ENCODE data around the gene CES2. TPM values are rescaled to one million over a fixed set of nuclear protein-coding genes. Genes with fewer than 3 reads are reported as not detected.
A peak's percentile ranks its signal among the peaks of the same experiment; 100 is the strongest.

CES2 gene
- total and polyA plus RNA-seq, 9 of the 15 experiments (the other 6 are each of a cell fraction or from before 2014, with no cell fraction given), result 2.2 to 37.9 (median 24.4) TPM

DNA sequence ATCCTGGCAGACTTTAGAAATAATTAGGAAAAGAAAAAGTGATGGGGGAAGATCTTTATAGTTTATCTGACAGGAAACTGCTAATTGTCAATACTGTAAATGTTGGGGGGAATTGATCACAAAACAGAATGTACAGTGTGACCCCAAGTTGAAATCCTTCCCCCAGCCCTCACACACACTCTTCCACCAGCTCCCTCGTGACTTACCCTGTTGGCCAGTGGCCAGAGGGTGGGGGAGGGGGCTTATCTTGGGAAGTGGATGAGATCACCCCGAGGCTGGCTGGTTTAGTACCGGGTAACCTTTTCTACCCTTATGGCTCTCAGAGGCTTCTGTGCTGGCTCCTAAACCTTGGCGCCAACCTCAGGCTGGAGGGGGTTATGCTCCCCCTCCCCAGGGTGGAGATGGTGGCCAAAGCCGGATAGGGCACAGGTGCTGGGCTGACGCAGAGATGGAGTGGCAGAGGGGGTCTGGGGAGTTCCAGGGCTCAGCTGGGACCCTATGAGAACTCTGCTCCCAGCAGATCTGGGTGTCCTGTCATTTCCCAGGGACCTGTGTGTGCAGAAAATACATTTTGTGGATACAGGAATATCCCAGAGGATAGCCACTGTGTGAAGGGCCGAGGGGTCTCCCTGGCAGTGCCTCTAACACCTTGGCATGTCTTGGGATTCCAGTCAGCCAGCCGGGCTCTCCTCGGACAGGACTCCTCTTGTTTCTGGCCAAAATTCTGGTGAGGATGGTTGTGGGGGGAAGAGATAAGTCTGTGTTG lies 35.2 kb upstream of the CES2 start (continued):
- TF ChIP-seq, protein P1, sequence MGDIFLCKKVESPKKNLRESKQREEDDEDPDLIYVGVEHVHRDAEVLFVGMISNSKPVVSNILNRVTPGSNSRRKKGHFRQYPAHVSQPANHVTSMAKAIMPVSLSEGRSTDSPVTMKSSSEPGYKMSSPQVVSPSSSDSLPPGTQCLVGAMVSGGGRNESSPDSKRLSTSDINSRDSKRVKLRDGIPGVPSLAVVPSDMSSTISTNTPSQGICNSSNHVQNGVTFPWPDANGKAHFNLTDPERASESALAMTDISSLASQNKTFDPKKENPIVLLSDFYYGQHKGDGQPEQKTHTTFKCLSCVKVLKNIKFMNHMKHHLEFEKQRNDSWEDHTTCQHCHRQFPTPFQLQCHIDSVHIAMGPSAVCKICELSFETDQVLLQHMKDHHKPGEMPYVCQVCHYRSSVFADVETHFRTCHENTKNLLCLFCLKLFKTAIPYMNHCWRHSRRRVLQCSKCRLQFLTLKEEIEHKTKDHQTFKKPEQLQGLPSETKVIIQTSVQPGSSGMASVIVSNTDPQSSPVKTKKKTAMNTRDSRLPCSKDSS (IDR thresholded peaks at IDR 0.05; ENCODE audit: low read depth, partially characterized antibody), result no peak
- TF ChIP-seq MECOM (CRISPR knock-in tag; IDR thresholded peaks at IDR 0.05) (no peak), ZNF121 (CRISPR knock-in tag; conservative IDR thresholded peaks at IDR 0.05) (no peak), ZNF239 (CRISPR knock-in tag; IDR thresholded peaks at IDR 0.05) (no peak), BACH1 (tag; IDR thresholded peaks at IDR 0.05) (peak; percentile 82; the same call in 1 of the 2 replicates), ZNF445 (CRISPR knock-in tag; IDR thresholded peaks at IDR 0.05; ENCODE audit: low read depth) (0 out of 2 replicates have a peak, but pooled peaks have one; percentile 7), TEAD2 (tag; IDR thresholded peaks at IDR 0.05) (peak; percentile 63; the same call in 1 of the 2 replicates), DDX20 (tag; IDR thresholded peaks at IDR 0.05; ENCODE audit: low read depth) (peak; percentile 61; the same call in 1 of the 2 replicates), FOXA1 (IDR thresholded peaks at IDR 0.05; ENCODE audit: borderline replicate concordance) (no peak), KAT7 (CRISPR knock-in tag; IDR thresholded peaks at IDR 0.05; ENCODE audit: borderline replicate concordance) (peak; percentile 97; the same call in 1 of the 2 replicates), NFRKB (IDR thresholded peaks at IDR 0.05; ENCODE audit: low read depth) (peak; percentile 83), ZNF431 (CRISPR knock-in tag; IDR thresholded peaks at IDR 0.05) (0 out of 2 replicates have a peak, but pooled peaks have one; percentile 55), PHTF2 (CRISPR knock-in tag; IDR thresholded peaks at IDR 0.05) (no peak), CBFA2T3 (IDR thresholded peaks at IDR 0.05) (peak; percentile 49), ZBTB8A (IDR thresholded peaks at IDR 0.05; ENCODE audit: partially characterized antibody) (no peak), HOXB6 (CRISPR knock-in tag; IDR thresholded peaks at IDR 0.05; ENCODE audit: borderline replicate concordance) (no peak)
- TF ChIP-seq, protein P2, sequence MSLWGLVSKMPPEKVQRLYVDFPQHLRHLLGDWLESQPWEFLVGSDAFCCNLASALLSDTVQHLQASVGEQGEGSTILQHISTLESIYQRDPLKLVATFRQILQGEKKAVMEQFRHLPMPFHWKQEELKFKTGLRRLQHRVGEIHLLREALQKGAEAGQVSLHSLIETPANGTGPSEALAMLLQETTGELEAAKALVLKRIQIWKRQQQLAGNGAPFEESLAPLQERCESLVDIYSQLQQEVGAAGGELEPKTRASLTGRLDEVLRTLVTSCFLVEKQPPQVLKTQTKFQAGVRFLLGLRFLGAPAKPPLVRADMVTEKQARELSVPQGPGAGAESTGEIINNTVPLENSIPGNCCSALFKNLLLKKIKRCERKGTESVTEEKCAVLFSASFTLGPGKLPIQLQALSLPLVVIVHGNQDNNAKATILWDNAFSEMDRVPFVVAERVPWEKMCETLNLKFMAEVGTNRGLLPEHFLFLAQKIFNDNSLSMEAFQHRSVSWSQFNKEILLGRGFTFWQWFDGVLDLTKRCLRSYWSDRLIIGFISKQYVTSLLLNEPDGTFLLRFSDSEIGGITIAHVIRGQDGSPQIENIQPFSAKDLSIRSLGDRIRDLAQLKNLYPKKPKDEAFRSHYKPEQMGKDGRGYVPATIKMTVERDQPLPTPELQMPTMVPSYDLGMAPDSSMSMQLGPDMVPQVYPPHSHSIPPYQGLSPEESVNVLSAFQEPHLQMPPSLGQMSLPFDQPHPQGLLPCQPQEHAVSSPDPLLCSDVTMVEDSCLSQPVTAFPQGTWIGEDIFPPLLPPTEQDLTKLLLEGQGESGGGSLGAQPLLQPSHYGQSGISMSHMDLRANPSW (CRISPR knock-in tag; IDR thresholded peaks at IDR 0.05), result peak; percentile 65; the same call in 1 of the 2 replicates
- TF ChIP-seq, protein P3, sequence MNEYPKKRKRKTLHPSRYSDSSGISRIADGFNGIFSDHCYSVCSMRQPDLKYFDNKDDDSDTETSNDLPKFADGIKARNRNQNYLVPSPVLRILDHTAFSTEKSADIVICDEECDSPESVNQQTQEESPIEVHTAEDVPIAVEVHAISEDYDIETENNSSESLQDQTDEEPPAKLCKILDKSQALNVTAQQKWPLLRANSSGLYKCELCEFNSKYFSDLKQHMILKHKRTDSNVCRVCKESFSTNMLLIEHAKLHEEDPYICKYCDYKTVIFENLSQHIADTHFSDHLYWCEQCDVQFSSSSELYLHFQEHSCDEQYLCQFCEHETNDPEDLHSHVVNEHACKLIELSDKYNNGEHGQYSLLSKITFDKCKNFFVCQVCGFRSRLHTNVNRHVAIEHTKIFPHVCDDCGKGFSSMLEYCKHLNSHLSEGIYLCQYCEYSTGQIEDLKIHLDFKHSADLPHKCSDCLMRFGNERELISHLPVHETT (CRISPR knock-in tag; conservative IDR thresholded peaks at IDR 0.05 in 1 of 2, IDR thresholded peaks at IDR 0.05 in 1 of 2), result 0 out of 4 replicates have a peak, but pooled peaks of 1 of the 2 experiments have one; percentile 1
- TF ChIP-seq, protein P4, sequence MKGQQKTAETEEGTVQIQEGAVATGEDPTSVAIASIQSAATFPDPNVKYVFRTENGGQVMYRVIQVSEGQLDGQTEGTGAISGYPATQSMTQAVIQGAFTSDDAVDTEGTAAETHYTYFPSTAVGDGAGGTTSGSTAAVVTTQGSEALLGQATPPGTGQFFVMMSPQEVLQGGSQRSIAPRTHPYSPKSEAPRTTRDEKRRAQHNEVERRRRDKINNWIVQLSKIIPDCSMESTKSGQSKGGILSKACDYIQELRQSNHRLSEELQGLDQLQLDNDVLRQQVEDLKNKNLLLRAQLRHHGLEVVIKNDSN (CRISPR knock-in tag; IDR thresholded peaks at IDR 0.05), result peak; percentile 81
- TF ChIP-seq, protein P5, sequence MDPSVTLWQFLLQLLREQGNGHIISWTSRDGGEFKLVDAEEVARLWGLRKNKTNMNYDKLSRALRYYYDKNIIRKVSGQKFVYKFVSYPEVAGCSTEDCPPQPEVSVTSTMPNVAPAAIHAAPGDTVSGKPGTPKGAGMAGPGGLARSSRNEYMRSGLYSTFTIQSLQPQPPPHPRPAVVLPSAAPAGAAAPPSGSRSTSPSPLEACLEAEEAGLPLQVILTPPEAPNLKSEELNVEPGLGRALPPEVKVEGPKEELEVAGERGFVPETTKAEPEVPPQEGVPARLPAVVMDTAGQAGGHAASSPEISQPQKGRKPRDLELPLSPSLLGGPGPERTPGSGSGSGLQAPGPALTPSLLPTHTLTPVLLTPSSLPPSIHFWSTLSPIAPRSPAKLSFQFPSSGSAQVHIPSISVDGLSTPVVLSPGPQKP (CRISPR knock-in tag; IDR thresholded peaks at IDR 0.05), result no peak
